Measurements from ENCODE around the gene IKBIP.

IKBIP gene

DNA sequence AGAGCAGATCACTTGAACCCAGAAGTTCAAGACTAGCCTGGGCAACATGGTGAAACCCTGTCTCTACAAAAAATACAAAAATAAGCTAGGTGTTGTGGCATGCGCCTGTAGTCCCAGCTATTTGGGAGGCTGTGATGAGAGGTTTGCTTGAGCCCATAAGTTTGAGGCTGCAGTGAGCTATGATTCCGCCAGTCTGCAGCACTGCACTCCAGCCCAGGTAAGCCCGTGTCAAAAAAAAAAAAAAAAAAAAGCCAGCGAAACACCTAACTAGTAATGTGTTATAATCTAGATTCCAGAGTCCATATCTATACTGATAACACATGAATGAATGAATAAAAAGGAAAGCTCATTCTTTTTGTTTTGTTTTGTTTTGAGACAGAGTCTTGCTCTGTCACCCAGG lies 69.6 kb downstream of the IKBIP start:
- DNase-seq (no peak), ATAC-seq (no peak)
